ENCODE data around the gene OR2Z1.

GRCh38 chr19:8682931-8683330 is 38.5 kb upstream of the OR2Z1 start:
- TF ChIP-seq CTCF (IDR thresholded peaks at IDR 0.05; ENCODE audit: borderline replicate concordance, extremely low read depth, low read length, poor library complexity, severe bottlenecking) (no peak), EZH2 (IDR thresholded peaks at IDR 0.05; ENCODE audit: borderline replicate concordance, low read depth, low read length, severe bottlenecking) (no peak)
